ENCODE measurements around the gene VEGFA. TPM values are rescaled to one million over a fixed set of nuclear protein-coding genes. Genes with fewer than 3 reads are reported as not detected.

The VEGFA gene
- total RNA-seq, 1 experiment from 2014 or later: 55.6 TPM

GRCh38 chr6:43738877-43739641 lies 31.0 kb upstream of the VEGFA start:
- DNase-seq (ENCODE audit: low spot score): no peak

GRCh38 chr6:43739642-43740091 lies 30.3 kb upstream of the VEGFA start:
- no peak for DNase-seq (ENCODE audit: low spot score)

- DNase-seq (ENCODE audit: low spot score): no peak
These were observed 29.6 kb upstream of the VEGFA start for GRCh38 chr6:43740321-43740960.

- no peak for DNase-seq (ENCODE audit: low spot score)
These were observed 28.8 kb upstream of the VEGFA start for GRCh38 chr6:43740961-43741764.

- DNase-seq (ENCODE audit: low spot score): no peak
These were observed 28.2 kb upstream of the VEGFA start for GRCh38 chr6:43741829-43742228.

- DNase-seq (ENCODE audit: low spot score): no peak
These were observed 27.7 kb upstream of the VEGFA start for GRCh38 chr6:43742285-43742684.

- DNase-seq (ENCODE audit: low spot score): no peak
These were observed 26.9 kb upstream of the VEGFA start for GRCh38 chr6:43742931-43743632.

GRCh38 chr6:43743682-43744381 lies 26.2 kb upstream of the VEGFA start:
- no peak for DNase-seq (ENCODE audit: low spot score)

GRCh38 chr6:43744491-43744890 lies 25.5 kb upstream of the VEGFA start:
- no peak for DNase-seq (ENCODE audit: low spot score)

- DNase-seq (ENCODE audit: low spot score): no peak
These were observed 24.9 kb upstream of the VEGFA start for GRCh38 chr6:43744931-43745727.

GRCh38 chr6:43746071-43746470 lies 23.9 kb upstream of the VEGFA start:
- DNase-seq (ENCODE audit: low spot score): no peak

- no peak for DNase-seq (ENCODE audit: low spot score)
These were observed 23.4 kb upstream of the VEGFA start for GRCh38 chr6:43746613-43747102.

- DNase-seq (ENCODE audit: low spot score): no peak
These were observed 22.2 kb upstream of the VEGFA start for GRCh38 chr6:43747784-43748183.

GRCh38 chr6:43748765-43749164 lies 21.2 kb upstream of the VEGFA start:
- DNase-seq (ENCODE audit: low spot score): no peak

GRCh38 chr6:43749461-43749860 lies 20.6 kb upstream of the VEGFA start:
- DNase-seq (ENCODE audit: low spot score): no peak

- DNase-seq (ENCODE audit: low spot score): no peak
These were observed 19.4 kb upstream of the VEGFA start for GRCh38 chr6:43750622-43751021.

GRCh38 chr6:43753570-43754183 lies 16.3 kb upstream of the VEGFA start:
- DNase-seq (ENCODE audit: low spot score): no peak

GRCh38 chr6:43757966-43758616 lies 11.9 kb upstream of the VEGFA start:
- DNase-seq (ENCODE audit: low spot score): no peak

GRCh38 chr6:43758617-43759050 lies 11.4 kb upstream of the VEGFA start:
- no peak for DNase-seq (ENCODE audit: low spot score)
